WTC11 (cell line): ENCODE data around the gene CNMD. TPM values are rescaled to one million over a fixed set of nuclear protein-coding genes. Genes with fewer than 3 reads are reported as not detected.

ENCODE experiments used
- ATAC-seq: fragments of 200-7000 bp; cut with Tn5 transposase; 2 replicates; pipeline ENCODE4 v1.10.0; 2021; ENCODE audit warnings: mild to moderate bottlenecking, moderate library complexity
- CTCF ChIA-PET: fragments of 300-600 bp; sonication (Branson Sonifier 250); formaldehyde crosslinking; loops from one replicate; lab custom pipeline; 2021; ENCODE audit warnings: antibody characterized with exemption; lab: Charles Lee
- POLR2A ChIA-PET: fragments of 350-600 bp; sonication (Branson Sonifier 250); formaldehyde crosslinking; loops from one replicate; lab custom pipeline; 2021; ENCODE audit warnings: antibody characterized with exemption; lab: Charles Lee
- DNase-seq: peaks from one replicate; pipeline ENCODE4 v3.0.0; 2021; ENCODE audit warnings: low spot score
- H3K27ac Mint-ChIP-seq: 2 replicates; pipeline ENCODE4 v1.8.0; 2021; ENCODE audit warnings: mixed read lengths
- H3K27me3 Mint-ChIP-seq: 2 replicates; pipeline ENCODE4 v1.8.0; 2021; ENCODE audit warnings: low read depth, mild to moderate bottlenecking, moderate library complexity, mixed read lengths
- H3K36me3 Mint-ChIP-seq: 2 replicates; pipeline ENCODE4 v1.8.0; 2021; ENCODE audit warnings: mixed read lengths
- H3K4me1 Mint-ChIP-seq: 2 replicates; pipeline ENCODE4 v1.8.0; 2022; ENCODE audit warnings: mixed read lengths
- H3K4me3 Mint-ChIP-seq: 2 replicates; pipeline ENCODE4 v1.8.0; 2021; ENCODE audit warnings: mild to moderate bottlenecking, moderate library complexity, mixed read lengths
- H3K9me3 Mint-ChIP-seq: 2 replicates; pipeline ENCODE4 v1.8.0; 2021; ENCODE audit warnings: mixed read lengths
- ARID4B ChIP-seq: sonication (generic); formaldehyde crosslinking; IDR thresholded peaks from 2 replicates; pipeline ENCODE4 v1.8.0; 2023; ENCODE audit warnings: missing genetic modification reagents, mild to moderate bottlenecking, borderline replicate concordance
- CREB1 ChIP-seq: sonication (generic); formaldehyde crosslinking; IDR thresholded peaks from 2 replicates; pipeline ENCODE4 v1.8.0; 2023; ENCODE audit warnings: mild to moderate bottlenecking, missing genetic modification reagents
- IRF1 ChIP-seq: sonication (generic); formaldehyde crosslinking; IDR thresholded peaks from 2 replicates; pipeline ENCODE4 v1.8.0; 2023; ENCODE audit warnings: missing genetic modification reagents
- JAZF1 ChIP-seq: fragments of 250-450 bp; sonication (Bioruptor Pico); IDR thresholded peaks from 2 replicates; pipeline ENCODE4 v1.9.0; 2021; ENCODE audit warnings: moderate library complexity, mild to moderate bottlenecking, inconsistent platforms
- MXD4 ChIP-seq: fragments of 250-450 bp; sonication (Bioruptor Pico); IDR thresholded peaks from 2 replicates; pipeline ENCODE4 v1.8.0; 2021; ENCODE audit warnings: mild to moderate bottlenecking, moderate library complexity, borderline replicate concordance
- MYBL2 ChIP-seq: sonication (generic); formaldehyde crosslinking; IDR thresholded peaks from 2 replicates; pipeline ENCODE4 v1.8.1; 2023; ENCODE audit warnings: mild to moderate bottlenecking, moderate library complexity, missing genetic modification reagents
- NFYB ChIP-seq: sonication (generic); formaldehyde crosslinking; conservative IDR thresholded peaks from 2 replicates; pipeline ENCODE4 v1.8.0; 2022; ENCODE audit warnings: low read depth, missing genetic modification reagents
- ZNF416 ChIP-seq: fragments of 250-450 bp; sonication (Bioruptor Pico); IDR thresholded peaks from 2 replicates; pipeline ENCODE4 v1.9.0; 2021; ENCODE audit warnings: mild to moderate bottlenecking, inconsistent platforms
- total RNA-seq: library from RNA; stranded (reverse); gene quantifications from 3 replicates; pipeline ENCODE4 v1.2.3, GENCODE V29; 2021
- TF ChIP-seq, protein P1 (sequence below): sonication (generic); formaldehyde crosslinking; conservative IDR thresholded peaks from 2 replicates; pipeline ENCODE4 v1.8.1; 2023; ENCODE audit warnings: mild to moderate bottlenecking, low read depth, missing genetic modification reagents, moderate library complexity
- TF ChIP-seq, protein P2 (sequence below): sonication (generic); formaldehyde crosslinking; IDR thresholded peaks from 2 replicates; pipeline ENCODE4 v1.8.1; 2022; ENCODE audit warnings: missing genetic modification reagents, borderline replicate concordance
- TF ChIP-seq, protein P3 (sequence below): fragments of 250-450 bp; sonication (Bioruptor Pico); IDR thresholded peaks from 2 replicates; pipeline ENCODE4 v1.9.0; 2021; ENCODE audit warnings: mild to moderate bottlenecking, borderline replicate concordance

Gene CNMD
- total RNA-seq, 1 experiment from 2014 or later: 95.1 TPM

- no peak for TF ChIP-seq IRF1
- no peak for TF ChIP-seq NFYB (CRISPR knock-in tag)
- no peak for TF ChIP-seq MXD4 (CRISPR knock-in tag)
- TF ChIP-seq, protein P1, sequence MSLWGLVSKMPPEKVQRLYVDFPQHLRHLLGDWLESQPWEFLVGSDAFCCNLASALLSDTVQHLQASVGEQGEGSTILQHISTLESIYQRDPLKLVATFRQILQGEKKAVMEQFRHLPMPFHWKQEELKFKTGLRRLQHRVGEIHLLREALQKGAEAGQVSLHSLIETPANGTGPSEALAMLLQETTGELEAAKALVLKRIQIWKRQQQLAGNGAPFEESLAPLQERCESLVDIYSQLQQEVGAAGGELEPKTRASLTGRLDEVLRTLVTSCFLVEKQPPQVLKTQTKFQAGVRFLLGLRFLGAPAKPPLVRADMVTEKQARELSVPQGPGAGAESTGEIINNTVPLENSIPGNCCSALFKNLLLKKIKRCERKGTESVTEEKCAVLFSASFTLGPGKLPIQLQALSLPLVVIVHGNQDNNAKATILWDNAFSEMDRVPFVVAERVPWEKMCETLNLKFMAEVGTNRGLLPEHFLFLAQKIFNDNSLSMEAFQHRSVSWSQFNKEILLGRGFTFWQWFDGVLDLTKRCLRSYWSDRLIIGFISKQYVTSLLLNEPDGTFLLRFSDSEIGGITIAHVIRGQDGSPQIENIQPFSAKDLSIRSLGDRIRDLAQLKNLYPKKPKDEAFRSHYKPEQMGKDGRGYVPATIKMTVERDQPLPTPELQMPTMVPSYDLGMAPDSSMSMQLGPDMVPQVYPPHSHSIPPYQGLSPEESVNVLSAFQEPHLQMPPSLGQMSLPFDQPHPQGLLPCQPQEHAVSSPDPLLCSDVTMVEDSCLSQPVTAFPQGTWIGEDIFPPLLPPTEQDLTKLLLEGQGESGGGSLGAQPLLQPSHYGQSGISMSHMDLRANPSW (CRISPR knock-in tag): no peak
Measured at GRCh38 chr13:52788011-52788410, 48.4 kb upstream of the CNMD start (continued).

DNA sequence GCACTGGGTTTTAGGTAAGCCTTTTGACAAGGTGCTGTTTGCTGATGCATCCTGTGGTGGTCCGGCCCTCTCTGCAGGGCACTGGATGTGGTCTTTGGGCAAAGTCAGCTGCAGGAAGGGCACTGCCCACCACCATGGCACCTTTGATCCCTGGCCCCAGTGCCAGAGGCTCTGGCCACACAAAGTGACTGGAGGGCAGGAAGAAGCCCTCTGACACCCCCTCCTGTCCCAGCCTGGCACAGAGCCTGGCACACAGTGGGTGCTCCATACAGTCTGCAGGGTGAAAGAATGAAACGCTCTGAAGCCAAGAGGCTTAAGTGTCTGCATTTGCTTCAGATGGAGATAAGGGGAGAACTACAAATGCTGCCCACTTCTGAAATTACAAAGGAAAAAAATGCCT lies 47.6 kb upstream of the CNMD start:
- CTCF ChIA-PET: interaction anchor here (1.6 kb wide), 1 partner anchor 22 kb away, joined by 6 read pairs; no protein-coding TSS in a partner anchor
- DNase-seq: no peak
- Mint-ChIP-seq H3K4me1 (peaks cover 18% of the 10 kb centered on the region), H3K4me3 (no peak overlapping the region), H3K36me3 (no peaks in the 10 kb centered on the region), H3K27me3 (no peaks in the 10 kb centered on the region; the same call in 1 of the 2 replicates), H3K9me3 (no peaks in the 10 kb centered on the region), H3K27ac (no peak overlapping the region)
- no peak for ATAC-seq
- POLR2A ChIA-PET: no interaction called here
- TF ChIP-seq CREB1 (CRISPR knock-in tag) (no peak), MYBL2 (CRISPR knock-in tag) (no peak), ARID4B (CRISPR knock-in tag) (no peak), JAZF1 (CRISPR knock-in tag) (no peak), MXD4 (CRISPR knock-in tag) (no peak), ZNF416 (CRISPR knock-in tag) (no peak)
- TF ChIP-seq, protein P2, sequence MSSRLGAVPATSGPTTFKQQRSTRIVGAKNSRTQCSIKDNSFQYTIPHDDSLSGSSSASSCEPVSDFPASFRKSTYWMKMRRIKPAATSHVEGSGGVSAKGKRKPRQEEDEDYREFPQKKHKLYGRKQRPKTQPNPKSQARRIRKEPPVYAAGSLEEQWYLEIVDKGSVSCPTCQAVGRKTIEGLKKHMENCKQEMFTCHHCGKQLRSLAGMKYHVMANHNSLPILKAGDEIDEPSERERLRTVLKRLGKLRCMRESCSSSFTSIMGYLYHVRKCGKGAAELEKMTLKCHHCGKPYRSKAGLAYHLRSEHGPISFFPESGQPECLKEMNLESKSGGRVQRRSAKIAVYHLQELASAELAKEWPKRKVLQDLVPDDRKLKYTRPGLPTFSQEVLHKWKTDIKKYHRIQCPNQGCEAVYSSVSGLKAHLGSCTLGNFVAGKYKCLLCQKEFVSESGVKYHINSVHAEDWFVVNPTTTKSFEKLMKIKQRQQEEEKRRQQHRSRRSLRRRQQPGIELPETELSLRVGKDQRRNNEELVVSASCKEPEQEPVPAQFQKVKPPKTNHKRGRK: no peak
- TF ChIP-seq, protein P3, sequence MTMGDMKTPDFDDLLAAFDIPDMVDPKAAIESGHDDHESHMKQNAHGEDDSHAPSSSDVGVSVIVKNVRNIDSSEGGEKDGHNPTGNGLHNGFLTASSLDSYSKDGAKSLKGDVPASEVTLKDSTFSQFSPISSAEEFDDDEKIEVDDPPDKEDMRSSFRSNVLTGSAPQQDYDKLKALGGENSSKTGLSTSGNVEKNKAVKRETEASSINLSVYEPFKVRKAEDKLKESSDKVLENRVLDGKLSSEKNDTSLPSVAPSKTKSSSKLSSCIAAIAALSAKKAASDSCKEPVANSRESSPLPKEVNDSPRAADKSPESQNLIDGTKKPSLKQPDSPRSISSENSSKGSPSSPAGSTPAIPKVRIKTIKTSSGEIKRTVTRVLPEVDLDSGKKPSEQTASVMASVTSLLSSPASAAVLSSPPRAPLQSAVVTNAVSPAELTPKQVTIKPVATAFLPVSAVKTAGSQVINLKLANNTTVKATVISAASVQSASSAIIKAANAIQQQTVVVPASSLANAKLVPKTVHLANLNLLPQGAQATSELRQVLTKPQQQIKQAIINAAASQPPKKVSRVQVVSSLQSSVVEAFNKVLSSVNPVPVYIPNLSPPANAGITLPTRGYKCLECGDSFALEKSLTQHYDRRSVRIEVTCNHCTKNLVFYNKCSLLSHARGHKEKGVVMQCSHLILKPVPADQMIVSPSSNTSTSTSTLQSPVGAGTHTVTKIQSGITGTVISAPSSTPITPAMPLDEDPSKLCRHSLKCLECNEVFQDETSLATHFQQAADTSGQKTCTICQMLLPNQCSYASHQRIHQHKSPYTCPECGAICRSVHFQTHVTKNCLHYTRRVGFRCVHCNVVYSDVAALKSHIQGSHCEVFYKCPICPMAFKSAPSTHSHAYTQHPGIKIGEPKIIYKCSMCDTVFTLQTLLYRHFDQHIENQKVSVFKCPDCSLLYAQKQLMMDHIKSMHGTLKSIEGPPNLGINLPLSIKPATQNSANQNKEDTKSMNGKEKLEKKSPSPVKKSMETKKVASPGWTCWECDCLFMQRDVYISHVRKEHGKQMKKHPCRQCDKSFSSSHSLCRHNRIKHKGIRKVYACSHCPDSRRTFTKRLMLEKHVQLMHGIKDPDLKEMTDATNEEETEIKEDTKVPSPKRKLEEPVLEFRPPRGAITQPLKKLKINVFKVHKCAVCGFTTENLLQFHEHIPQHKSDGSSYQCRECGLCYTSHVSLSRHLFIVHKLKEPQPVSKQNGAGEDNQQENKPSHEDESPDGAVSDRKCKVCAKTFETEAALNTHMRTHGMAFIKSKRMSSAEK (CRISPR knock-in tag): no peak
